ENCODE data around the gene SPEG.
A peak's percentile ranks its signal among the peaks of the same experiment; 100 is the strongest.

Gene SPEG

GRCh38 chr2:219536967-219537366 lies 102.3 kb downstream of the SPEG start:
- H3K4me3 Mint-ChIP-seq: no peak overlapping the region
- H3K9me3 Mint-ChIP-seq: no peaks in the 10 kb centered on the region
- TF ChIP-seq CTCF (IDR thresholded peaks at IDR 0.05): no peak
- H3K27me3 Mint-ChIP-seq (ENCODE audit: low read depth, poor library complexity): peaks cover 11% of the 10 kb centered on the region
- H3K27ac Mint-ChIP-seq: peak overlapping the region; percentile 83
- DNase-seq: no peak
- peaks cover 40% of the 10 kb centered on the region for H3K4me1 Mint-ChIP-seq
- H3K36me3 Mint-ChIP-seq (ENCODE audit: low read depth): peaks cover 6% of the 10 kb centered on the region

GRCh38 chr2:219537657-219538488 lies 103.2 kb downstream of the SPEG start:
- Mint-ChIP-seq H3K27me3 (ENCODE audit: low read depth, poor library complexity) (peaks cover 16% of the 10 kb centered on the region), H3K9me3 (no peaks in the 10 kb centered on the region), H3K4me1 (peaks cover 49% of the 10 kb centered on the region), H3K27ac (no peak overlapping the region), H3K36me3 (ENCODE audit: low read depth) (peaks cover 6% of the 10 kb centered on the region), H3K4me3 (no peak overlapping the region)
- DNase-seq: no peak
- no peak for TF ChIP-seq CTCF (IDR thresholded peaks at IDR 0.05)

- TF ChIP-seq CTCF (IDR thresholded peaks at IDR 0.05): no peak
- H3K9me3 Mint-ChIP-seq: no peaks in the 10 kb centered on the region
- H3K4me1 Mint-ChIP-seq: peaks cover 51% of the 10 kb centered on the region
- no peak for DNase-seq
- H3K36me3 Mint-ChIP-seq (ENCODE audit: low read depth): peaks cover 6% of the 10 kb centered on the region
- H3K27me3 Mint-ChIP-seq (ENCODE audit: low read depth, poor library complexity): peaks cover 12% of the 10 kb centered on the region
- no peak overlapping the region for H3K4me3 Mint-ChIP-seq
- no peak overlapping the region for H3K27ac Mint-ChIP-seq
Observed at GRCh38 chr2:219538504-219538951, 103.9 kb downstream of the SPEG start.

GRCh38 chr2:219538956-219539788 lies 104.5 kb downstream of the SPEG start:
- peaks cover 15% of the 10 kb centered on the region for H3K27me3 Mint-ChIP-seq (ENCODE audit: low read depth, poor library complexity)
- H3K4me3 Mint-ChIP-seq: no peak overlapping the region
- no peak for TF ChIP-seq CTCF (IDR thresholded peaks at IDR 0.05)

GRCh38 chr2:219539926-219540678 lies 105.5 kb downstream of the SPEG start:
- Mint-ChIP-seq H3K9me3 (no peaks in the 10 kb centered on the region), H3K36me3 (ENCODE audit: low read depth) (peaks cover 6% of the 10 kb centered on the region), H3K27ac (no peak overlapping the region), H3K4me1 (peaks cover 61% of the 10 kb centered on the region), H3K27me3 (ENCODE audit: low read depth, poor library complexity) (peaks cover 24% of the 10 kb centered on the region), H3K4me3 (no peak overlapping the region)
- TF ChIP-seq CTCF (IDR thresholded peaks at IDR 0.05): no peak
- DNase-seq: no peak

More at GRCh38 chr2:219538956-219539788, 104.5 kb downstream of the SPEG start:
- DNase-seq: no peak
- Mint-ChIP-seq H3K36me3 (ENCODE audit: low read depth) (peaks cover 6% of the 10 kb centered on the region), H3K27ac (no peak overlapping the region), H3K4me1 (peaks cover 53% of the 10 kb centered on the region), H3K9me3 (no peaks in the 10 kb centered on the region)
